ENCODE measurements around the gene CHD5.
A peak's percentile ranks its signal among the peaks of the same experiment; 100 is the strongest.

CHD5 gene

DNA sequence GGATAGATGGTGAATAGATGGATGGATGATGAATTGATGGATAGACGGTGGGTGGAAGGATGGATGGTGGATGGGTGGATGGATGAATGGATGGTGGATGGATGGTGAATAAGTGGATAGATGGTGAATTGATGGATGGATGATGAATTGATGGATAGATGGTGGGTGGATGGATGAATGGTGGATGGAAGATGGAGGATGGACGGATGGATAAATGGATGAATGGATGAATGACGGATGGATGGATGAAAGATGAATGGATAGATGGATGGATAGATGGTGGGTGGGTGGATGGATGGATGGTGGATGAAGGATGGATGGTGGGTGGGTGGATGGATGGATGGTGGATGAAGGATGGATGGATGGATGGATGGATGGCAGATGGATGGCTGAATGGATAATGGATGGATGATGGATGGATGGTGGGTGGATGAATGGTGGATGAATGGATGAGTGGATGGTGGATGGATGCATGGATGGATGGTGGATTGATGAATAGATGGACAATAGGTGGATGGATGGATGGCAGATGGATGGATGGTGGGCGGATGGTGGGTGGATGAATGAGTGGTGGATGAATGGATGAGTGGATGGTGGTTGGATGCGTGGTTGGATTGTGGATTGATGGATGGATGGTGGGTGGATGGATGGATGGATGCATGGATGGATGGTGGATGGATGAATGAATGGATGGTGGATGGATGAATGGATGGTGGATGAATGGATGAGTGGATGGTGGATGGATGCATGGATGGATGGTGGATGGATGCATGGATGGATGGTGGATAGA, 5.3 kb downstream of the CHD5 start:
- FAIRE-seq (no peak), DNase-seq (ENCODE audit: low spot score) (no peak)

DNA sequence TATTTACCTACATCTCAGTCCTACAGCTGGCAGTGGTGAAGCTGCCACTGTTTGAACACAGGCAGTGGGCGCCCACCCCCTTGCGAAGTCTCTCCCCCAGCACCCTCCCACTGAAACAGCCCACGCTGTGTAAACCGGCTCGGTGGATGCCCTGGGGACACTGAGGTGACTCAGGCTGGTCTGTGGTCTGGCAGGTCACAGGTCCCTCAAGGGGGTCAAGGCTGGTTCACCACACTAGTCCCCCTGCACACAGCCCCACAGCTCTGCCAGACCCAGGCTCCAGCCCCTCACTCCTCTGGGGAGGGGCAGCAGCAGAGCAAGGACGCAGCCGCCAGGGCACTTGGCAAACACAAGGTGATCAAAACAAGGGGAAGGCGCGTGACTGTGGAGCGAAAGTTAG, 7.6 kb downstream of the CHD5 start:
- DNase-seq (ENCODE audit: low spot score) = no peak
- FAIRE-seq = no peak

DNA sequence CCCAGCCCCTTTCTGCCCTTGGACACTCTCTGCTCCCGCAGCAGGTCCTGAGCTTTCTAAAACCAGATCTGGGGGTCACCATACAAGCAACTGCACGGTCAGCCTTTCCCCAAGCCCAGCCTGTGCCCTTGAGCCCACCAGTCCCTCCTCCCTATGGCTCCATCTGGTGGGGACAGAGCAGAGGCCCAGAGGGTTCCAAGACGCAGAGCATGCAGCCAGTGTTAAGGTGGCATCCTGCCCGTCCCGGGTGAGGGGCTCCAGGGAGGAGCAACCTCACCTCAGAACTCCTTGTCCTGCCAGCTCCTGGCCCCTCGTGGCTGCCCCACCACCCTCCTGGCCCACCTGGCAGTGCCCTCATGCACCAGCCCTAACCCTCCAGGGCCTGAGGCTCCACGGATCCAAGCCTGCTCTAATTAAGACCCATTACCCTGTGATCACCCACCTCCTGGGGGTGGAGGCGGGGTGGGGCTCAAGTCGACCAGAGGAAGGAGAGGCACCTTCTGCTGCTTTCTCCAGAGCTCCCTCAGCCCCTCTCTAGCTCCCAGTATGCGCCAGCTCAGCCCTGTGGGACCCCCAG, 8.5 kb downstream of the CHD5 start:
- no peak for FAIRE-seq
- no peak for DNase-seq (ENCODE audit: low spot score)

DNA sequence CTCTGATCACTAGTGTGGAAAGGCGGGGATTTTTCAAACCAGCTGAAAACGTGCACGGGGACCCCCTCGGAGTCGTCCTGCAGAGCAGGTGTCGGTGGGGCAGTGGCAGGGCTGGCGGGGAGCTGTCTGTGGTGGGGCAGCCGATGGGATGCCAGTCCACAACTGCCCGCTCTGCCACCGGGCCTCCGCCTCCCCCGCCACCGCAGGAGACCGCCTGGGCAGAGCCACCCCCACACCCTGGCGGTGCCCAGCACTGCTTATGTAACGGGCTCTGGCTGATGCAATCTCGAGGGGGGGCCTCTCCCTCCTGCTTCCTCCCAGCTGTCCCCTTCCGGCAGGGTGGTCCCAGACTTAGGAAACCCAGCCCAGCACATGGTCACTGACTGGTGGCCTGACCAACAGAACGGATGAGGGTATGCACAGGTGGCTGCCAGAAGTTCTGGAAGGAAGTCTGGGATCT, 9.3 kb downstream of the CHD5 start:
- DNase-seq (ENCODE audit: low spot score) (no peak), FAIRE-seq (no peak)

DNA sequence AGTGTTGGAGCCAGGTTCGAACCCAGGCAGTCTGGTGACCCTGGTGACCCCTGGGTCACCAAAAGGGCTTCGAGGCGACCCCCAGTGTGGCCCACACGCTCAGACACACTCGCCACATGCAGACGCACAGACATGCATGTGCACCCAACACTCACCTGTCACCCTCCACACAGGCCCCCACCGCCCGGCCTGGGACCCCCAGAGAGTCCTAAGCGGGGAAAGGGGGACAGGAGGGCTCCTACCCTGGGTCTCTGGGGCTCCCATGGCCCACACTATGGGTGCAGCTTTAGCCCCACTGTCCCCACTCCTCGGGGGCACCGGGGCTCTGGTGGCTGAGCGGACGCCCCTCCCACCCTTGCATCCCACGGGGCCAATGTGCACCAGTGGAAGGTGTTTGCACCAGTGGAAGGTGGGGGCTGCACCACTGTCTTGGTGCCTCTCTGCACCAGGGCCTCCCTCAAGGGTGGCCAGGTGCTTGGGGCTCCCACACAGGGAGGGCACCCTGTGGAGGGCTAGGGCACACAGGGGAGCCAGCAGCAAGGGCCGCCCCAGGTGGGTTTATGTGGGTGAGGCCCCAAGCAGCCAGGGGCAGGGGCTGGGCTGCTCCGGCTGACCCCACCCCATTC, 9.9 kb downstream of the CHD5 start:
- no peak for DNase-seq (ENCODE audit: low spot score)
- FAIRE-seq = no peak

DNA sequence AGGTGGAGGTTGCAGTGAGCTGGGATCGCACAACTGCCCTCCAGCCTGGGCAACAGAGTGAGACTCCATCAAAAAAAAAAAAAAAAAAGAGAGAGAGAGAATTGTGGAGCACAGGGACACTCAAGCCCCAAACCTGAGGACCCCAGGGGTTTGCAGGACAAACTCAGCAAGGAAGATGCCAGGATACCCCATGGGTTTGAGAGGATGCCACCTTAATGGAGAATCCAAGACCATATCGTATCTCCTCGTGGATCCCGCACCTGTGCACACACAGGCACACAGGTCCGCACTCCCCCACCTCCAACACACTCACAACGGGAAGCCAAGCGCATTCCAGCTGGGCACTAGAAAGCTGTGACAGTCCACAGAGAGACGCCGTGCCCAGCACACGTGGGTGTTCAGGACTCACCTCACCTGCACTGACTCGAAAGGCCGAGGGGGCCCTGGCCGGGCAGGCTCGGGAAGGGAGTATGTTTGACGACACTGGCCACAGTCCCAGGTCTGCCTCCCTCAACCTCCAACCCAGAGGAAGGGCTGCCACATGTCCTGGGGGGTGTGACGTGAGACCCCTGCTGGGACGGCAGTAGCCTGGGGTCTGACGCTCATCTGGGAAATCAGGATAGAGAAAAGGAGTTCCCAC, 11.1 kb downstream of the CHD5 start:
- DNase-seq (ENCODE audit: low spot score) (no peak), FAIRE-seq (no peak)

DNA sequence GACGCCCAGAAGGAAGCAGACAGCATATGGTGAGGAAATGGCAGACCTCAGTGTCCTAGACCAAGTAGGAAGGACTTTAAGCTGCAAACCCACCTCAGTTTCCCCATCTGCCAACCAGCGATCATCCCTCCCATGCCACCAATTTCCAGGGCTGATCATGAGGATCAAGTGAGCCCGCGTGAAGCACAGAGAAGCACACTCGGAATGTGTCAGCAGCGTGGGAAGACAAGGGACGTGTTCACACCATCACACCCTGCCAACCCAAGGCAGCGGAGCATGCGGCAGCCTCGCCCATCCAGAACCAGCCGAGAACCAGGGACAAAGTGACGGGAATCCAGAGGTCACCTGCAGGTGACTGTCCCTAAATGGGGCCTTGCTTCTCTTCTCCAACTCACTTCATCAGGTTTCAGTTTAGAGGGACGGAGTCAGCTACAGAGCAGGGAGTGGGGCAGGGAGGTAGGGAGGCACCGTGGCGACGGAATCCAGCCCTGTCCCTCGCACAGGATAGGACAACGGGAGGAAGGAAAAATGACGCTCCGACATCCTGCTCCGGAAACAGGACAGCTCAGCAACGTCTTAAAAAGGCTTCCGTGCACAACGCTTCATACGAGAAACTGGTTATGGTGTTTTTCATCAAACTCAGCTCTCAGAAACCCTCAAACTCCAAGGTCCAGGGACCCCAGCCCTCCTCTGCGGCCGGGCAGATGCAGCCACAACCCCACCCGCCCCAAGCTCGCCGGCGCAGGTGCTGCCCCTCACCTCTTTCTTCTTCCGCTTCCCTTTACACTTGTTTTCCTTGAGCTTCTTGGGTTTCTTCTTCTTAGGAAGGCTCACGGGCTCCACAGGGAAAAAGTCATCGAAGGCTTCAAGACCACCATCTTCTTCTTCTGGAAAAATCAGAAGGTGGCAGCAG, 12.5 kb downstream of the CHD5 start:
- DNase-seq (ENCODE audit: low spot score) (no peak), FAIRE-seq (no peak)

DNA sequence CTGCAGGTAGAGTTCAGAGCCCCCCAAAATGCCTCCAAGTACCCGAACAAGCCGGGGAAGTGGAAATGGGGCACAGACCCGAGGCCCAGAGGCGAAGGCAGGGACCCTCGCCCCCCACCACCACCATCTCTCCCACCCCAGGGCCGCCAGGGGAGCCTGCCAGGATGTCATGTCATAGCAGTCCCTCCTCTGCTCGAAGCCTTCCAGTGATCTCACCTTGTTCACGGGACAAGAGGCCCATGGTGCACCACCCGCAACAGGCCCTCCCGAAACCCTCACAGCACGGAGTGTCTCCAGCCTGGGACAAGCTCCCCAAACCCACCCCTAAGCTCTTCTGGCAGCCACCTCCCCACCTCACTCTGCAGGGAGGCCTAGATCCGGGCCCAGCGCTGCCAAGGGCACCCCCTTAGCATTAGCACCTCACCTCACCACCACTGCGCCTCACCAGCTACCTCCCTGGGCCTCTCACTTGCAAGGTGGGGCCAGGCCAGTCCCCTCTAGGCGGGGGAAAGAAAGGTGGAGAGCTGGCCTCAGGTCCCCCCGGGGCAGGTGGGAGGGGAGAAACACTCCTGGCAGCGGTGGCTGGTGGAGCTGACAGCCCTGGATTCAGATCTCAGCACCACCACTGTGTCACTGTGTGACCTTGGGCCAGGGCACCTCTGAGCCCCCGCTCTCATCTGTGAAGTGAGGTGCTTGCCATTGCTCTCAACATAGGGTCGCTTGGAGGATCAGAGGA, 13.3 kb downstream of the CHD5 start:
- DNase-seq (ENCODE audit: low spot score) (no peak), FAIRE-seq (no peak)

DNA sequence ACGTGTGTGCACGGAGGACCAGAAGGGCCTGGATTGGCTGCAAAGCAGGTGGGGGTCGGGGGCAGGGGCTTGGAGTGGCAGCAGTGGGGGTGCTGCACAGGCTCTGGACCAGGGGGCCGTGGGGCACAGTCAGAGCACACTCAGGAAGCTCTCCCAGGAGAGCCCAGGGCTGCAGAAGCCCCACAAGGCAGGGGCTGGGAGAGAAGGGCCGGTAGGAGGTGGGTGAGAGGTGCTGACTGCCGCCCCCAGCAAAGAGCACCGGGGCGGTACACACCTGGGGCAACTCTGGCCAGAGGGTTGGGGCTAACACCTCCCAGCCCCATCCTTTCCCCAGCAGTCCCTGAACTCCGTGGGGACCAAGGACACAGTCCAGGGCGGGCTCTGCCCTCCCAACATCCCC, 13.9 kb downstream of the CHD5 start:
- DNase-seq (ENCODE audit: low spot score) (no peak), FAIRE-seq (no peak)

DNA sequence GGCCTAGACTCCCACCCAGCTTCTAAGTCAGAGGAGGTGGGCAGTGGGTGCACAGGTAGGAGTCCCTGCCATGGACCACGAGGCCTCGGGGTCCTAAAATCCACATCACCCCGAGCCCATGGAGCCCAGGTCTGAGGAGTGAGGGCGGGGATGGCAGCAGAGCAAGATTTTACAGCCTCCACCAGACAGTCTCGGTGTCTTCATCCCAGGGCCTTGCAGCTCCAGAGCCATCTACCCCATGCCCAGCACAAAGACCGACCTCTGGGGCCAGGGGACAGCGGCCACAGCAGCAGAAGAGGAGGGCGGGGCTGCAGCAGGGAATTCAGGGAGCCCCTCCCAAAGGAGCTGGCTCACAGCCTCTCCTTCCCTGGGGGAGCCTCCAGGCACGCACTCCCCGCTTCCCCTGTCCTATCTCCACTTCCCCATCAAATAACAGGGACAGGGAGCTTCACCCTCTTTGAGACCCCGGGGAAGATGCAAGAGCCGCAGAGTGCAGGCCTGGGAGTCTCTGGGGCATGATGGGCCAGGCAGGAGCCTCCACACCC, 14.6 kb downstream of the CHD5 start:
- DNase-seq (ENCODE audit: low spot score) (no peak), FAIRE-seq (no peak)

DNA sequence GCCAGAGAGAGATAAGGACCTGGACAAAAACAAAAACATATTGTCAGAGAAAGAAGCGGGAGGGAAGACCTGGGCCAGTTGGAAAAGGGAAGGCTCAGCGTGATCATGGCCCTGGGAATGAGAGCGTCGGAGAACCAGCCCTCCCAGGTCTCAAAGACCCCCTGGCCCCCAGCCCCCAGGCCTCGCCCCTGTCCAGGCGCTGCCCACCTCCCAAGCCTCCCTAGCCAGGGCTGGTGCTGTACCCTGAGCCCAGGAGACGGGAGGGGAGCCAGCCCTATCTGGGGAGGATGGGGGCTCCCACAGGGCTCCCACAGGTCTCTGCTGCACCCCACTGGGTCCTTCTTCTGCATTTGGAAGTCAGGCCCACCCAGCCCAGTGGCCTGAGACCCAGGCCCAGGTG, 15.1 kb downstream of the CHD5 start:
- no peak for DNase-seq (ENCODE audit: low spot score)
- no peak for FAIRE-seq

DNA sequence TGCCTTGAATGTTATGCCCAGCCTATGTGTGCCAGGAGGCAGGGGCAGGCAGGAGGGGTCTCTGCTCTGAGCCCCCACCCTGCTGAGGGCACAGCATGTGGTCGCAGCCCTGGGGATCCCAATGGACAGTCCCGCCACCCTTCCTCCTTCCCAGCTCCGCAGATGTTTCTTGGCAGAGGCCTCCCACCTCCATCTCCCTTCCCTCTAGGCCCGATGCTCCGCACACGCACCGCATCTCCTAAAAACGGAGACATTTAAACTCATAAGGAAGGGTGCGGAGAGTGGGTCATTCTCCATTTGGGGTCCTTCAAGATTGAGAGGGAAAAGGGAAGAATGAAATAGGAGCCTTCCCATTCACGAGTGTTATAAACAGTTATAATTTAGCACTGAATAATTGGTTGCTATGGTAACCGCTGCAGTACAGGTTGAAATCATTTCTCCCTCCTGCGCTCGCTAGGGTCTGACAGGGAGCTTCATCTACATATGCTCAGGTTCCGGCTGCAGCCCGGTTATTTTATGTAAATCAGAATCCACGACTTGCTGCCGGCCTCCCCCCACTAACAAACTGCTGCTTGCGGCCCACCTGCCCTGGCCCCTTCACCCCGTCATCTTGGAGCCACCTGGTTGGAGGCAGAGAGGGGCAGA, 16.0 kb downstream of the CHD5 start:
- DNase-seq (ENCODE audit: low spot score) (no peak), FAIRE-seq (no peak)

DNA sequence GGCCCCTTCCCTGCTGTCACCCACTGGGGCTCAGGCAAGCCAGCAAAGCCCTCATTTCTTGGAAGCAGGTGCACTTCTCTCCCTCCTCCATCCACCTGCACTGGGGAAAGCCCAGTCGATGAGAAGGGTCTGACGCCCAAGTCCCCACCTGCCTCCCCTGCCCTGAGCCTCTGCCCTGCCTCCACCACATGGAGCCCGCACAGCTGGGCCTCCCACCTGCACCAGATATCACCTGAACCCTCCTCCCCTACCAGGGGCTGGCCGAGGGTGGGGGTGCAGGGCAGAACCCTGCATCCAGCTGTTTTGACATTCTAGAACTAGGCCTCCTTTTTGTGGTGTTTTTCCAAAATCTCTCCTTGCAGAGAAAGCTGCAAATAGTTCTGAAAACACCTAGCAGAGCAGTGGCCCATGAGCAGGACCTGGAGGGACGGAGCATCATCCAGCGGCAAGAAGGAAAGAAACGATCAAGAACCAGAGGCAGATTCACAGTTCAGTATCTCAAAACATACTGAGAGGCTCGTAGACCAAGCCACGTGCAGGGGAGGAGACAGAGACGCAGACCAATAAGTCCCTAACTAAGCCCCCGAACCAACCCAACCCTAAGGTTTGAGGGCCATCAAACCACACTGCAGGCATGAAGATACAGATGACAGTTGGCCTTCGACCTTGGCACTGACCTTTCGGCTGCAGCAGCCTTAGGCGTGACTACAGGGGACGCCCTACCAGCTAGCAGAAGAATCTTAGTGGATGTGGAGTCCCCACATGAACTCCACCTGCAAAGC, 16.7 kb downstream of the CHD5 start:
- no peak for FAIRE-seq

DNA sequence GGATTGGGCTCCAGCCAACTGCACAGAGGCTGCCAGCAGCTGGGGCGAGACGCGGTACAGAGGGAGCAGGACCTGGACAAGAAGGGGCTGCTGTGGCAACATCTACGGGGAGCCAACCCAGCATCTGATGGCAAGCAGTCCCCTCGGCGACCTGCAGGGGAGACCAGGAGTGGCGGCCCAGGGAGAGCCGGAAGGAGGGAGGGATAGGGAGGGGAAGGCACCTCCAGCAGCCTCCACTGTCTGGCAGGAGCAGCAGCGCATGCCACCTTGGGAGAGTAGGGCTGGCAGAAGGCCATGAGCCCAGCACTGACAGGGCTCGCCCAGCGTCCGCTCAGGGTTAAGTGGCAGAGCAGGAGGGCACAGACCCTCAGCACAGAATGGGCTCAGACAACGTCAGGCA, 17.3 kb downstream of the CHD5 start:
- no peak for DNase-seq (ENCODE audit: low spot score)
- FAIRE-seq = no peak

More for the DNA sequence above, 16.7 kb downstream of the CHD5 start:
- no peak for DNase-seq (ENCODE audit: low spot score)

DNA sequence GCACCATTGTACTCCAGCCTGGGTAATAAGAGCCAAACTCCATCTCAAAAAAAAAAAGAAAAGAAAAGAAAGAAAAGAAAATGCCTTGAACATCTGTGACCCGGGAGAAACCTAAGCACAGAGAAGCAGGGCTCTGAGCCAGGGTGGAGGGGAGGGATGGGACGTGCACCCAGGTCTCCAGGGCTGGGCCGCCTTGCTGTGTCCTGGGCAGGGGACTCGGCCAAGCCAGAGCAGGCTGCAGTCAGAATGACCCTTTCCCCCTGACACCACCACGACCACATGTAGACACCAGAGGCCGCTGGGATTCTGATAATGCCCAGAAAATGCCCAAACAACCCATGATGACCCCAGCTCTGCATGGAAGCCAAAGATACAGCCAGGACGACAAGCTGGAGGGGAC, 17.8 kb downstream of the CHD5 start:
- no peak for DNase-seq (ENCODE audit: low spot score)
- FAIRE-seq = no peak

DNA sequence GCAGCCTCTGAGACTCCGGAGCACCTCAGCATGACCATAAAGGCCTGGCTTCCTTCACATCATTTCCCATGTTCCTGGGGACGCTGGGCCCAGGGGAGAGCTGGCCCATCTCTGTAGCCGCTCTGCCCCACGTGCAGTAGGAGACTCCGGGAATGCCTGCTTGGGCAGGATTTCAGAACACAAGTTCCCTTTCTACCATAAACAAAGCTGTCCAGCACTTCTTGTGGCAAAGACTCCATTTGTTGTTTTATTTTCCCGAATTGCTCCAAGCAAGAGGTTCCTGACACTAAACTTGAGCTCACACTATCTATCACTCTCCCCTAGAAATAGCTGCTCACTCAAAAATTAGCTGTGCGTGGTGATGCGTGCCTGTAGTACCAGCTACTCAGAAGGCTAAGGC, 21.9 kb downstream of the CHD5 start:
- FAIRE-seq (no peak), DNase-seq (ENCODE audit: low spot score) (no peak)

DNA sequence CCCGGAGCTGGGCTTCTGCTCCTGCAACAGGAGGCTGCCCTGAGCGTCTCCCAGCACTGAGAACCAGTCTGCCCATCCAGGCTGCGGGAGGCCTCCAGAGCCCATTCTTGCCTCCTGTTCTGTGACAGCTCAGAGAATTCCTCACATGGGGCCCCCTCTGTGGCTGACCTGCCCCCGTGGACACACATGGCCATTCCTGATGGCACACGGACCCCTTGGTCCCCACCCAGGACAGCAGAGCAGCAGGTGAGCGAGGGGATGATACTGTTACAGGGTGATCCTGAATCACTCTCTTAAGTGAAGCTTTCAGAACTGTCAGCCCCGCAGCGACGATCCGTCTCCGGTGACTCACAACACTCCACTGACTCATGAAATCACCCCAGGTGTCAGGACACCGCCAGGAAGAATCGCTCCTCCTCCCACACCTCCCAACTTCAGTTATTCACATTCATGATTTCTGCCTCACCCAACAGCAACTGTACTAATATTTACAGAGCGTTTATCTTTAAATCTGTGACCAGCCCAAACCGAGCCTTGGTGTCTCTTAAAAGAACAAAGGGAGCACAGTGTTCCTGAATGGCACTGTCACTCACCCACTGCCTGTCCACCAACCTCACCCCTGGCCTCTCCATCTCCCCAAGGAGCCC, 22.5 kb downstream of the CHD5 start:
- peak; percentile 84 for DNase-seq (ENCODE audit: low spot score)
- FAIRE-seq = peak; percentile 93

DNA sequence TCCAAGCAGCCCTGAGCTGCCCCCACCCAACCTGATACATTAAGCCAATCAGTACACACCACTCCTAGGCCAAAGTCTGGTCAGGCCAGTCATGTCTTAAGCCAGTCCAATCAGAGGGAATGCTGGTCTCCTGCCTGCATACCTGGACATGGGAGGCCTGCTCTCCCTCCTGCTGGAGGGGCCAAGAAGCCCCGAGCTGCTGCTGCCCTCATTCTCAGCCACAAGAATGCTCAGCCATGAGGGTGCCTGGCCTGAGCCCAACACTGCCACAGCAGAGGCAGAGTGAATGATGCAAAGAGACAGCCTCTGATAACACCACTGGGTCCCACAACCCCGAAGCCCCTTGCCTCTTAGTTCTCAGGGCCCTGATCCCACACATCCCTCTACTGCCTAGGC, 23.0 kb downstream of the CHD5 start:
- peak; percentile 25 for DNase-seq (ENCODE audit: low spot score)

More for the DNA sequence above, 23.0 kb downstream of the CHD5 start:
- no peak for FAIRE-seq

Data from RCC 7860 (cell line).